GM21367 (cell line): Measurements from ENCODE around the gene MACC1.

Experiments used
- ATAC-seq: cut with Tn5 transposase; IDR thresholded peaks from one replicate; pipeline ENCODE4 v1.9.1; 2021; ENCODE audit not compliant: unreplicated experiment

The MACC1 gene

GRCh38 chr7:20217193-20217948, at the start of gene MACC1:
TSS of gene MACC1 (minus strand) at chr7:20217384. CDS start at chr7:20161862, 55,522 bp downstream.
- ATAC-seq = peak; percentile 55

GRCh38 chr7:20264623-20265022, 47.4 kb upstream of the MACC1 start:
- ATAC-seq = no peak

GRCh38 chr7:20260223-20260622, 43.0 kb upstream of the MACC1 start:
- no peak for ATAC-seq

GRCh38 chr7:20257212-20257611, 40.0 kb upstream of the MACC1 start:
- no peak for ATAC-seq

GRCh38 chr7:20249920-20250319, 32.7 kb upstream of the MACC1 start:
- ATAC-seq = no peak

- ATAC-seq = no peak
Measured at GRCh38 chr7:20249376-20249775, 32.2 kb upstream of the MACC1 start.

GRCh38 chr7:20246236-20246635, 29.1 kb upstream of the MACC1 start:
- ATAC-seq = no peak

GRCh38 chr7:20244334-20245120, 27.3 kb upstream of the MACC1 start:
- no peak for ATAC-seq

- no peak for ATAC-seq
Measured at GRCh38 chr7:20241911-20242261, 24.7 kb upstream of the MACC1 start.

- ATAC-seq = no peak
Measured at GRCh38 chr7:20241194-20241910, 24.2 kb upstream of the MACC1 start.

- peak; percentile 37 for ATAC-seq
Measured at GRCh38 chr7:20240080-20240926, 23.1 kb upstream of the MACC1 start.

GRCh38 chr7:20238754-20239324, 21.7 kb upstream of the MACC1 start:
- peak; percentile 89 for ATAC-seq

GRCh38 chr7:20238194-20238753, 21.1 kb upstream of the MACC1 start:
- ATAC-seq = no peak

GRCh38 chr7:20237464-20238193, 20.4 kb upstream of the MACC1 start:
- no peak for ATAC-seq

- no peak for ATAC-seq
Measured at GRCh38 chr7:20236790-20237189, 19.6 kb upstream of the MACC1 start.

GRCh38 chr7:20236043-20236442, 18.9 kb upstream of the MACC1 start:
- ATAC-seq = no peak

GRCh38 chr7:20235288-20235687, 18.1 kb upstream of the MACC1 start:
- ATAC-seq = no peak

GRCh38 chr7:20233362-20233761, 16.2 kb upstream of the MACC1 start:
- ATAC-seq = no peak

GRCh38 chr7:20232848-20233247, 15.7 kb upstream of the MACC1 start:
- no peak for ATAC-seq
